HCT116 (cell line): Measurements from ENCODE around the gene STX19. TPM values are rescaled to one million over a fixed set of nuclear protein-coding genes. Genes with fewer than 3 reads are reported as not detected.

Experiments
- ATAC-seq: fragments of 200-7000 bp; cut with Tn5 transposase; 2 replicates; pipeline ENCODE4 v1.9.1; 2020; ENCODE audit warnings: mild to moderate bottlenecking, moderate library complexity
- BruUV-seq: library from RNA; stranded (reverse); fragments of 400-500 nt; replicated peaks from 2 replicates; lab custom pipeline; 2021; lab: Mats Ljungman, UMichigan
- CTCF ChIA-PET: fragments of 300-600 bp; sonication (Branson Sonifier 250); formaldehyde crosslinking; loops from one replicate; lab custom pipeline; 2021; ENCODE audit warnings: antibody characterized with exemption; lab: Charles Lee
- POLR2A ChIA-PET: fragments of 300-600, 350-600 bp; sonication (Branson Sonifier 250); formaldehyde crosslinking; loops from one replicate; lab custom pipeline; 2021; ENCODE audit warnings: antibody characterized with exemption; lab: Charles Lee
- RAD21 ChIA-PET, 2 experiments: fragments of 300-600 bp; sonication (Branson Sonifier 250); formaldehyde crosslinking; loops; one replicate each; lab custom pipeline; 2023; ENCODE audit warnings: low total read pairs in 2 of 2; ENCODE audit not compliant: uncharacterized antibody in 2 of 2, unreplicated experiment in 2 of 2, low non-redundant PET in 1 of 2; lab: Charles Lee
- DNase-seq: peaks from one replicate; pipeline ENCODE4 v3.0.0-alpha.2; 2010; ENCODE audit warnings: low read depth, low spot score
- H2AFZ ChIP-seq: fragments of 200-600 bp; shearing (Covaris generic), sonication (generic); 2 replicates; pipeline ENCODE4 v1.6.1; 2017; ENCODE audit warnings: low read depth, mixed run types, mixed read lengths, antibody characterized with exemption, low read length; ENCODE audit not compliant: poor library complexity, severe bottlenecking
- H3K27ac ChIP-seq: 2 replicates; pipeline ENCODE4 v1.5.1; 2012; ENCODE audit warnings: low read depth, low read length
- H3K27me3 ChIP-seq: fragments of 200-600 bp; sonication (generic); 2 replicates; pipeline ENCODE4 v1.6.1; 2016; ENCODE audit warnings: mixed run types, low read length, mixed read lengths; ENCODE audit not compliant: insufficient read depth
- H3K36me3 ChIP-seq, 2 experiments: fragments of 200-500 bp in 1 of 2; fragments of 200-600 bp in 1 of 2; sonication (Bioruptor generic) in 1 of 2; sonication (generic) in 1 of 2; 2 replicates each; pipeline versions ENCODE4 v1.5.1 to v1.6.1; 2014 to 2016; ENCODE audit warnings: low read length in 2 of 2, inconsistent platforms in 1 of 2, mixed read lengths in 1 of 2, mixed run types in 1 of 2; ENCODE audit not compliant: insufficient read depth in 2 of 2, control insufficient read depth in 1 of 2
- H3K4me1 ChIP-seq, 2 experiments: fragments of 200-600 bp in 1 of 2; sonication (generic) in 1 of 2; 2 replicates each; pipeline versions ENCODE4 v1.5.1 to v1.6.1; 2012 to 2017; ENCODE audit warnings: low read length in 2 of 2, inconsistent platforms in 1 of 2, mild to moderate bottlenecking in 1 of 2, mixed read lengths in 1 of 2, mixed run types in 1 of 2, moderate library complexity in 1 of 2; ENCODE audit not compliant: insufficient read depth in 2 of 2, control insufficient read depth in 1 of 2
- H3K4me2 ChIP-seq: fragments of 200-600 bp; sonication (generic); 2 replicates; pipeline ENCODE4 v1.6.1; 2017; ENCODE audit warnings: mixed run types, low read length, mixed read lengths
- H3K4me3 ChIP-seq, 2 experiments: fragments of 200-600 bp in 1 of 2; sonication (generic) in 1 of 2; replicated peaks in 1 of 2; 2 replicates each; pipeline ENCODE4 v1.5.1; 2011 to 2016; ENCODE audit warnings: low read length in 2 of 2, control low read depth in 1 of 2, low read depth in 1 of 2, mild to moderate bottlenecking in 1 of 2, mixed read lengths in 1 of 2, mixed run types in 1 of 2
- H3K79me2 ChIP-seq: fragments of 200-600 bp; sonication (generic); 2 replicates; pipeline ENCODE4 v1.6.1; 2017; ENCODE audit warnings: mild to moderate bottlenecking, mixed run types, low read length, moderate library complexity, mixed read lengths; ENCODE audit not compliant: insufficient read depth
- H3K9ac ChIP-seq: fragments of 200-600 bp; sonication (generic); 2 replicates; pipeline ENCODE4 v1.6.1; 2016; ENCODE audit warnings: low read length, mixed read lengths
- H3K9me2 ChIP-seq: fragments of 200-600 bp; sonication (generic), shearing (Covaris generic); 2 replicates; pipeline ENCODE4 v1.6.1; 2017; ENCODE audit warnings: mixed run types, mild to moderate bottlenecking, moderate library complexity; ENCODE audit not compliant: insufficient read depth
- H3K9me3 ChIP-seq, 2 experiments: fragments of 200-500 bp in 1 of 2; fragments of 200-600 bp in 1 of 2; sonication (Bioruptor generic) in 1 of 2; sonication (generic) in 1 of 2; 2 replicates each; pipeline ENCODE4 v1.6.1; 2014 to 2017; ENCODE audit warnings: low read length in 2 of 2, mixed read lengths in 2 of 2, inconsistent platforms in 1 of 2, low read depth in 1 of 2, mild to moderate bottlenecking in 1 of 2, mixed run types in 1 of 2, moderate library complexity in 1 of 2; ENCODE audit not compliant: control insufficient read depth in 1 of 2, insufficient read depth in 1 of 2
- H4K20me1 ChIP-seq: fragments of 200-600 bp; sonication (generic), shearing (Covaris generic); 2 replicates; pipeline ENCODE4 v1.6.1; 2017; ENCODE audit warnings: mixed run types, mild to moderate bottlenecking, moderate library complexity; ENCODE audit not compliant: insufficient read depth
- CBX3 ChIP-seq: IDR thresholded peaks from 2 replicates; pipeline ENCODE4 v1.6.1; 2012; ENCODE audit warnings: low read depth
- CEBPB ChIP-seq: IDR thresholded peaks from 2 replicates; pipeline ENCODE4 v1.6.1; 2012; ENCODE audit warnings: low read depth
- CTCF ChIP-seq, 3 experiments: fragments of 200-600 bp in 1 of 3; sonication (generic) in 1 of 3; IDR thresholded peaks in 2 of 3; conservative IDR thresholded peaks in 1 of 3; 2 replicates each; pipeline ENCODE4 v1.5.1; 2012 to 2017; ENCODE audit warnings: low read depth in 2 of 3, low read length in 2 of 3, antibody characterized with exemption in 1 of 3, borderline replicate concordance in 1 of 3, control low read depth in 1 of 3, mild to moderate bottlenecking in 1 of 3, mixed read lengths in 1 of 3, mixed run types in 1 of 3, moderate library complexity in 1 of 3; ENCODE audit not compliant: insufficient read depth in 1 of 3
- EZH2 ChIP-seq: fragments of 200-600 bp; sonication (generic); IDR thresholded peaks from 2 replicates; pipeline ENCODE4 v1.6.1; 2017; ENCODE audit warnings: antibody characterized with exemption, mixed run types
- FOSL1 ChIP-seq: IDR thresholded peaks from 2 replicates; pipeline ENCODE4 v1.6.1; 2012; ENCODE audit warnings: low read depth
- JUND ChIP-seq: IDR thresholded peaks from 2 replicates; pipeline ENCODE4 v1.6.1; 2012
- MAX ChIP-seq: IDR thresholded peaks from 2 replicates; pipeline ENCODE4 v1.6.1; 2012
- POLR2A ChIP-seq: IDR thresholded peaks from 2 replicates; pipeline ENCODE4 v1.7.0; 2011; ENCODE audit warnings: borderline replicate concordance; ENCODE audit not compliant: insufficient read depth, insufficient read length; ENCODE audit errors: extremely low read depth
- RAD21 ChIP-seq: IDR thresholded peaks from 2 replicates; pipeline ENCODE4 v1.6.1; 2012; ENCODE audit warnings: low read depth, mild to moderate bottlenecking
- SIN3A ChIP-seq: IDR thresholded peaks from 2 replicates; pipeline ENCODE4 v1.6.1; 2012; ENCODE audit warnings: low read depth
- SP1 ChIP-seq: IDR thresholded peaks from 2 replicates; pipeline ENCODE4 v1.6.1; 2012; ENCODE audit warnings: low read depth
- YY1 ChIP-seq: IDR thresholded peaks from 2 replicates; pipeline ENCODE4 v1.6.1; 2011; ENCODE audit warnings: low read length, low read depth, moderate library complexity, mild to moderate bottlenecking; ENCODE audit not compliant: insufficient replicate concordance; ENCODE audit errors: extremely low read depth
- ZFX ChIP-seq: fragments of 450-650 bp; IDR thresholded peaks from 2 replicates; pipeline ENCODE4 v1.6.1; 2017
- ZNF274 ChIP-seq: fragments of 200-500 bp; sonication (Bioruptor generic); IDR thresholded peaks from 2 replicates; pipeline ENCODE4 v1.6.1; 2014; ENCODE audit warnings: mild to moderate bottlenecking, low read depth, low read length, inconsistent platforms
- intact Hi-C: fragments of 100-400 bp; cut with micrococcal nuclease; formaldehyde crosslinking; loops from 2 replicates; pipeline ENCODE4 v1.10.0; 2022
- total RNA-seq: library from RNA; stranded (reverse); gene quantifications from one replicate; pipeline ENCODE4 v1.2.1, GENCODE V29; 2021; ENCODE audit not compliant: unreplicated experiment

The STX19 gene
- total RNA-seq, 1 experiment from 2014 or later, result not detected

GRCh38 chr3:94004301-94004910, 24.0 kb downstream of the STX19 start:
- ChIA-PET CTCF (interaction anchor here (0.7 to 2.1 kb wide), 6 partner anchors 12 to 98 kb away, joined by 3 to 10 read pairs (median 4); partner anchors contain the start of gene ARL13B), RAD21 (no interaction called here), POLR2A (no interaction called here)
- BruUV-seq, result no TSS peak
- H4K20me1 ChIP-seq, result no peaks in the 10 kb centered on the region
- no peak overlapping the region for H2AFZ ChIP-seq
- no peaks in the 10 kb centered on the region for H3K9me3 ChIP-seq
- peak; percentile 57 for TF ChIP-seq RAD21
- peak; percentile 51 to 86 (median 77); a peak in 5 of 6 replicates for TF ChIP-seq CTCF (IDR thresholded peaks at IDR 0.05 in 2 of 3, conservative IDR thresholded peaks at IDR 0.05 in 1 of 3; ENCODE audit: borderline replicate concordance in 1 of 3, insufficient read depth in 1 of 3, low read depth in 2 of 3, low read length in 2 of 3)
- no peak for TF ChIP-seq SIN3A
- H3K27me3 ChIP-seq, result no peaks in the 10 kb centered on the region
- no peaks in the 10 kb centered on the region for H3K36me3 ChIP-seq
- no peak overlapping the region for H3K4me3 ChIP-seq
- intact Hi-C loops, result loop anchor here (2.0 kb wide), 1 partner anchor 64 kb away; no protein-coding TSS in a partner anchor
- DNase-seq (peak; percentile 37), ATAC-seq (peak; percentile 63)
- no peaks in the 10 kb centered on the region for H3K9me2 ChIP-seq
- no peak overlapping the region for H3K27ac ChIP-seq
- peak overlapping the region; percentile 40; the same call in 1 of the 2 replicates for H3K4me2 ChIP-seq
- H3K9ac ChIP-seq, result no peak overlapping the region
- H3K79me2 ChIP-seq, result no peaks in the 10 kb centered on the region
- H3K4me1 ChIP-seq, result 0 out of 4 replicates have a peak, but pooled peaks cover 0 to 2% of the 10 kb centered on the region in 2 experiments

- intact Hi-C loops, result no loop called here
- no peaks in the 10 kb centered on the region for H3K9me3 ChIP-seq
- no peak overlapping the region for H3K9ac ChIP-seq
- no peak overlapping the region for H3K4me3 ChIP-seq
- BruUV-seq, result no TSS peak
- no peak overlapping the region for H3K27ac ChIP-seq
- RAD21 ChIA-PET, result interaction anchor here in 1 of 2 experiments (0.7 kb wide), 1 partner anchor 115 kb away, joined by 3 read pairs; no protein-coding TSS in a partner anchor
- no peak overlapping the region for H3K4me2 ChIP-seq
- ATAC-seq (no peak), DNase-seq (no peak)
- no peaks in the 10 kb centered on the region for H3K27me3 ChIP-seq
- no peaks in the 10 kb centered on the region for H3K79me2 ChIP-seq
- CTCF ChIA-PET, result interaction anchor here (1.3 to 1.7 kb wide), 2 partner anchors 9 to 67 kb away, joined by 4 to 10 read pairs; no protein-coding TSS in a partner anchor
- no peak overlapping the region for H2AFZ ChIP-seq
- H3K36me3 ChIP-seq, result no peaks in the 10 kb centered on the region
- 0 out of 4 replicates have a peak, but pooled peaks cover 0 to 2% of the 10 kb centered on the region in 2 experiments for H3K4me1 ChIP-seq
- POLR2A ChIA-PET, result no interaction called here
- no peaks in the 10 kb centered on the region for H3K9me2 ChIP-seq
- no peaks in the 10 kb centered on the region for H4K20me1 ChIP-seq
- TF ChIP-seq EZH2, result no peak
- TF ChIP-seq SP1, result no peak
- no peak for TF ChIP-seq RAD21
- no peak for TF ChIP-seq JUND
- TF ChIP-seq YY1, result no peak
- TF ChIP-seq POLR2A, result no peak
- no peak for TF ChIP-seq ZFX
- no peak for TF ChIP-seq CEBPB
- TF ChIP-seq CBX3, result no peak
- no peak for TF ChIP-seq FOSL1
- TF ChIP-seq CTCF (IDR thresholded peaks at IDR 0.05 in 2 of 3, conservative IDR thresholded peaks at IDR 0.05 in 1 of 3; ENCODE audit: borderline replicate concordance in 1 of 3, insufficient read depth in 1 of 3, low read depth in 2 of 3, low read length in 2 of 3), result no peak
- TF ChIP-seq ZNF274, result no peak
- no peak for TF ChIP-seq MAX
Measured at GRCh38 chr3:94001827-94002495, 26.4 kb downstream of the STX19 start.
